Right lobe of liver (tissue), 6 donors: Measurements from ENCODE around the gene UBIAD1. TPM values are rescaled to one million over a fixed set of nuclear protein-coding genes. Genes with fewer than 3 reads are reported as not detected.
A peak's percentile ranks its signal among the peaks of the same experiment; 100 is the strongest.

Experiments used
- ATAC-seq, 4 donors: fragments of 200-7000 bp; cut with Tn5 transposase; one replicate each; pipeline ENCODE4 v1.9.1; 2020; ENCODE audit warnings: mild to moderate bottlenecking in 4 of 4, moderate library complexity in 4 of 4
- DNase-seq, 3 donors: peaks; one replicate each; pipeline ENCODE4 v3.0.0-alpha.2; 2020
- H3K27ac ChIP-seq, 3 donors: fragments of 200-600 bp; one replicate each; pipeline ENCODE4 v1.8.0; 2022
- H3K27me3 ChIP-seq, 2 donors: fragments of 200-600 bp; one replicate each; pipeline ENCODE4 v1.8.0; 2022
- H3K36me3 ChIP-seq, 4 donors: fragments of 200-600 bp; sonication (generic) in 1 of 4; one replicate each; pipeline versions ENCODE4 v1.5.1 to v1.8.0; 2017 to 2022; ENCODE audit warnings: control low read depth in 1 of 4
- H3K4me1 ChIP-seq, 4 donors: fragments of 200-600 bp; sonication (generic) in 1 of 4; one replicate each; pipeline versions ENCODE4 v1.5.1 to v1.8.0; 2017 to 2022; ENCODE audit warnings: control low read depth in 1 of 4
- H3K4me3 ChIP-seq, 3 donors: fragments of 200-600 bp; one replicate each; pipeline ENCODE4 v1.8.0; 2022
- H3K9me3 ChIP-seq, 4 donors: fragments of 200-600 bp; sonication (generic) in 1 of 4; one replicate each; pipeline versions ENCODE4 v1.5.1 to v1.8.0; 2017 to 2022; ENCODE audit warnings: control low read depth in 1 of 4
- POLR2A ChIP-seq: fragments of 450-650 bp; IDR thresholded peaks from one replicate; pipeline ENCODE4 v1.6.1; 2017; ENCODE audit warnings: antibody characterized with exemption, mild to moderate bottlenecking
- WGBS: methylation state at CpG from one replicate; pipeline ENCODE4 v1.1.6; 2018; ENCODE audit warnings: low coverage, low lambda C conversion rate; ENCODE audit not compliant: insufficient coverage; ENCODE audit errors: missing lambda C conversion rate; 5-methylcytosine and 5-hydroxymethylcytosine counted together
- intact Hi-C, 2 donors: fragments of 100-400 bp; cut with DNase I; formaldehyde crosslinking; loops; one replicate each; pipeline versions ENCODE4 v1.11.2 to v1.14.1; 2022
- total RNA-seq, 6 experiments: library from RNA; depleted of rRNA in 2 of 6; stranded (reverse); fragments of >200 nt in 2 of 6; fragmentation: NEBNext Ultra II Directional in 3 of 6; extraction: Animal tissue kit (Norgen Biotek cat#: 25700) in 3 of 6; gene quantifications; one replicate each; pipeline versions ENCODE4 v1.1.0 to v1.2.4, GENCODE V29; 2016 to 2023
- TF ChIP-seq, protein P1 (sequence below), 4 donors: fragments of 200-600 bp in 3 of 4; fragments of 450-650 bp in 1 of 4; IDR thresholded peaks; one replicate each; pipeline versions ENCODE4 v1.5.1 to v1.8.0; 2016 to 2022; ENCODE audit warnings: antibody characterized with exemption in 4 of 4, mild to moderate bottlenecking in 2 of 4
- donor health status: DM: no; HTN: yes; CAD: no.
- donor health status: DM: no; HTN: no; CAD: no.
- donor health status: DM: no; HTN: no; CAD: no.
- donor health status: DM: no; HTN: yes; CAD: no.
- donor health status: DM: no; HTN: yes; CAD: no.

The UBIAD1 gene
- total RNA-seq, 6 experiments from 2014 or later: 7.0 to 11.4 (median 9.7) TPM

DNA sequence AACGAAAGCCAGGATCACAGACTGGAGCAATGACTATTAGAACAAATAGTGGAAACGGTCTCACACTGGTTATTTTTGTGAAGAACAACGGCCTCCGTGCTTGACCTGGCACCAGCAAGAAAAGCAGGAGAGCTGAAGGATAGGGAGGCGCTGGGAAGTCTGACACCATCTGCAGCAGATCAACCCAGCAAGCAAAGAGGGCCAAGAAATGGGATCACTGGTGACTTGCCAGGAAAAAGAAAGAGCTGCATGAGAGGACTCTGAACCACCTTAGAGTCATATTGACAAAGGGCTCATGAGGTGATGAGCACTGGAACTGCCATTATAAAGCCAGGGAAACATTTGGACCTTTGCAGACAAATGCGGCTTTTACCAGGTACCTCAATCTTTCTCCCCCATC is 35.6 kb upstream of the UBIAD1 start:
- Histone ChIP-seq H3K9me3 (no peaks in the 10 kb centered on the region), H3K27me3 (no peaks in the 10 kb centered on the region), H3K4me1 (peaks cover 0 to 18% (median 0%) of the 10 kb centered on the region in 4 donors), H3K27ac (no peak overlapping the region), H3K4me3 (no peak overlapping the region), H3K36me3 (peaks cover 0 to 67% (median 25%) of the 10 kb centered on the region in 4 donors)
- intact Hi-C loops: no loop called here
- ATAC-seq (no peak), DNase-seq (no peak)
- TF ChIP-seq, protein P1, sequence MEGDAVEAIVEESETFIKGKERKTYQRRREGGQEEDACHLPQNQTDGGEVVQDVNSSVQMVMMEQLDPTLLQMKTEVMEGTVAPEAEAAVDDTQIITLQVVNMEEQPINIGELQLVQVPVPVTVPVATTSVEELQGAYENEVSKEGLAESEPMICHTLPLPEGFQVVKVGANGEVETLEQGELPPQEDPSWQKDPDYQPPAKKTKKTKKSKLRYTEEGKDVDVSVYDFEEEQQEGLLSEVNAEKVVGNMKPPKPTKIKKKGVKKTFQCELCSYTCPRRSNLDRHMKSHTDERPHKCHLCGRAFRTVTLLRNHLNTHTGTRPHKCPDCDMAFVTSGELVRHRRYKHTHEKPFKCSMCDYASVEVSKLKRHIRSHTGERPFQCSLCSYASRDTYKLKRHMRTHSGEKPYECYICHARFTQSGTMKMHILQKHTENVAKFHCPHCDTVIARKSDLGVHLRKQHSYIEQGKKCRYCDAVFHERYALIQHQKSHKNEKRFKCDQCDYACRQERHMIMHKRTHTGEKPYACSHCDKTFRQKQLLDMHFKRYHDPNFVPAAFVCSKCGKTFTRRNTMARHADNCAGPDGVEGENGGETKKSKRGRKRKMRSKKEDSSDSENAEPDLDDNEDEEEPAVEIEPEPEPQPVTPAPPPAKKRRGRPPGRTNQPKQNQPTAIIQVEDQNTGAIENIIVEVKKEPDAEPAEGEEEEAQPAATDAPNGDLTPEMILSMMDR (IDR thresholded peaks at IDR 0.05): no peak
- no peak for TF ChIP-seq POLR2A
- 66% methylated on average over 4 of the region's 6 CpGs for WGBS

DNA sequence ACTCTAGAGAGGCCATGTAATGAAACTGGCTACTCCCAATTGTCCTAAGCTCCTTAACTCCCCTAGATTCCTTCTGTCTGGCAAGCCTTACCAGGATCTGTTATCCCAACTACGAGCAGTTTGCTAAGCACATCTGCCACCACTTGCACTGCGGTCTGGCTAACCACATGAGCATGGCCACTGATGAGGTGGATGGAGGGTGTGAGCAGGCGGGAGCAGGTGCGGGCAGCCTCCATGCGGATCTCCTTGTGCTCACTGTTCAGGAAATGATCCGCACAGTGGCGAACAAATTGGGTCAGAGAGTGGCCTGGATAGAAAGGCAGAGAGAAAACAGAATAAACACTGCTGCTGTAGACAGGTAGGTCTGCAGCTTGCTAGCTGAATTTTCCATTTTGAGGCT is 34.7 kb upstream of the UBIAD1 start:
- WGBS: 92% methylated on average over 6 of the region's 7 CpGs
- Histone ChIP-seq H3K4me1 (peaks cover 0 to 10% (median 0%) of the 10 kb centered on the region in 4 donors), H3K9me3 (no peaks in the 10 kb centered on the region), H3K27ac (no peak overlapping the region), H3K4me3 (no peak overlapping the region), H3K27me3 (no peaks in the 10 kb centered on the region), H3K36me3 (peaks cover 0 to 76% (median 27%) of the 10 kb centered on the region in 4 donors)
- ATAC-seq (no peak), DNase-seq (no peak)
- TF ChIP-seq POLR2A: no peak
- TF ChIP-seq, protein P1 (IDR thresholded peaks at IDR 0.05): no peak
- intact Hi-C loops: no loop called here

DNA sequence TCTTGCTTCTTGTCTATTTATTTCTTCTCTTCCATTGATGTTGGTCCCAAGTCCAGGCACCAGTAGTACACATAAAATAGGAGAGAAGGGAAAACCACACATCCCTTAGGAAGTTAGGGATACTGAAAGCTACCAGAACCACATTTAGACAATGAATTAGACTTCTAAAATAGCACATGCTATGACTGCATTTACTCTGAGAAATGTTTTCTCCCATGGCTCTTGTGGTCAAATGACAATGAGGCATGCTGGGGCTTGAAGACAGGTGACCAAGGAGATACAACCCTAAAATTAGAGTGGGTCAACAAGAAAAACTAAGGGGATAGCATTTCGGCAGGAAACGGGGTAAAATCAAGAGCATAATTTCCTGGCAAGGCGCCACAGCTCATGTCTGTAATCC is 27.8 kb upstream of the UBIAD1 start:
- H3K4me1 ChIP-seq: peaks cover 0 to 10% (median 0%) of the 10 kb centered on the region in 4 donors
- no peak for ATAC-seq
- DNase-seq: no peak
- peaks cover 0 to 45% (median 16%) of the 10 kb centered on the region in 4 donors for H3K36me3 ChIP-seq
- no peaks in the 10 kb centered on the region for H3K9me3 ChIP-seq
- TF ChIP-seq, protein P1 (IDR thresholded peaks at IDR 0.05): no peak
- no peak for TF ChIP-seq POLR2A
- 92% methylated on average over 3 of the region's 3 CpGs for WGBS
- no peak overlapping the region for H3K4me3 ChIP-seq
- H3K27ac ChIP-seq: peak overlapping the region in 1 of 3 donors; percentile 18
- H3K27me3 ChIP-seq: no peaks in the 10 kb centered on the region
- intact Hi-C loops: loop anchor here (10.0 kb wide), 2 partner anchors 120 to 400 kb away; no protein-coding TSS in a partner anchor

GRCh38 chr1:11245904-11246719 is 26.9 kb upstream of the UBIAD1 start:
- Histone ChIP-seq H3K4me1 (peaks cover 0 to 10% (median 0%) of the 10 kb centered on the region in 4 donors), H3K36me3 (peaks cover 0 to 38% (median 11%) of the 10 kb centered on the region in 4 donors), H3K27ac (peak overlapping the region in 1 of 3 donors; percentile 18), H3K27me3 (no peaks in the 10 kb centered on the region), H3K4me3 (no peak overlapping the region), H3K9me3 (no peaks in the 10 kb centered on the region)
- ATAC-seq (peak in 3 of 4 donors; percentile 19 to 72 (median 40)), DNase-seq (no peak)
- TF ChIP-seq, protein P1 (IDR thresholded peaks at IDR 0.05): no peak
- no peak for TF ChIP-seq POLR2A
- intact Hi-C loops: loop anchor here (10.0 kb wide), 2 partner anchors 119 to 399 kb away; no protein-coding TSS in a partner anchor
- WGBS: 67% methylated on average over 6 of the region's 7 CpGs
